Measurements from ENCODE around the gene COL1A2. TPM values are rescaled to one million over a fixed set of nuclear protein-coding genes. Genes with fewer than 3 reads are reported as not detected.

The COL1A2 gene
- 42.1 and 42.8 TPM in 2 replicates for total RNA-seq (2021)
- long read RNA-seq, partial matches to known transcripts, result 175 of 185 reads
- long read RNA-seq, other reads (novel, unspliced or antisense), result 9 of 185 reads

DNA sequence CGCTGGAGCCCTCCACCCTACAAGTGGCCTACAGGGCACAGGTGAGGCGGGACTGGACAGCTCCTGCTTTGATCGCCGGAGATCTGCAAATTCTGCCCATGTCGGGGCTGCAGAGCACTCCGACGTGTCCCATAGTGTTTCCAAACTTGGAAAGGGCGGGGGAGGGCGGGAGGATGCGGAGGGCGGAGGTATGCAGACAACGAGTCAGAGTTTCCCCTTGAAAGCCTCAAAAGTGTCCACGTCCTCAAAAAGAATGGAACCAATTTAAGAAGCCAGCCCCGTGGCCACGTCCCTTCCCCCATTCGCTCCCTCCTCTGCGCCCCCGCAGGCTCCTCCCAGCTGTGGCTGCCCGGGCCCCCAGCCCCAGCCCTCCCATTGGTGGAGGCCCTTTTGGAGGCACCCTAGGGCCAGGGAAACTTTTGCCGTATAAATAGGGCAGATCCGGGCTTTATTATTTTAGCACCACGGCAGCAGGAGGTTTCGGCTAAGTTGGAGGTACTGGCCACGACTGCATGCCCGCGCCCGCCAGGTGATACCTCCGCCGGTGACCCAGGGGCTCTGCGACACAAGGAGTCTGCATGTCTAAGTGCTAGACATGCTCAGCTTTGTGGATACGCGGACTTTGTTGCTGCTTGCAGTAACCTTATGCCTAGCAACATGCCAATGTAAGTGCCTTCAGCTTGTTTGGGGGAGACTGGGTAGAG, at the start of gene COL1A2:
Gene COL1A2, plus strand, starts transcription at position 459 of the 704 bp plus-strand sequence. Its CDS starts 137 bp downstream, at position 596.
- Histone ChIP-seq H2AFZ (ENCODE audit: low read length) (peak within 1 kb of the TSS; percentile 98), H3K4me1 (ENCODE audit: insufficient read depth, low read length) (peaks cover 4% of the 10 kb centered on the region; the same call in 1 of the 2 replicates), H3K18ac (ENCODE audit: insufficient read length, low read depth, low read length) (peak within 1 kb of the TSS; percentile 53), H3K14ac (ENCODE audit: insufficient read depth, low read length) (peak within 1 kb of the TSS; percentile 71; the same call in 1 of the 2 replicates), H2BK5ac (ENCODE audit: insufficient read length, low read length) (no peak within 1 kb of the TSS), H4K20me1 (ENCODE audit: control insufficient read depth, insufficient read depth, insufficient read length) (no peaks in the 10 kb centered on the region), H3K56ac (ENCODE audit: insufficient read length, low read depth, low read length) (no peak within 1 kb of the TSS), H3K23ac (ENCODE audit: insufficient read length, low read depth, low read length) (no peak within 1 kb of the TSS), H4K5ac (ENCODE audit: insufficient read length, low read depth, low read length) (no peak within 1 kb of the TSS), H2BK20ac (ENCODE audit: low read depth, low read length, poor library complexity, severe bottlenecking) (no peak within 1 kb of the TSS), H4K8ac (replicated peaks; ENCODE audit: insufficient read length, low read depth, low read length) (no peak within 1 kb of the TSS), H2AK5ac (ENCODE audit: insufficient read length, low read length) (no peak within 1 kb of the TSS), H3K9me3 (ENCODE audit: control insufficient read depth, low read depth, low read length) (no peaks in the 10 kb centered on the region), H3K79me1 (ENCODE audit: insufficient read depth, low read depth, low read length, poor library complexity, severe bottlenecking) (no peaks in the 10 kb centered on the region), H2BK120ac (ENCODE audit: low read depth, low read length, poor library complexity, severe bottlenecking) (no peak within 1 kb of the TSS), H4K91ac (ENCODE audit: insufficient read length, low read depth, low read length) (no peak within 1 kb of the TSS), H3K79me2 (ENCODE audit: insufficient read depth, low read length) (no peaks in the 10 kb centered on the region), H3K27ac (ENCODE audit: insufficient read length, low read depth, low read length) (no peak within 1 kb of the TSS), H2BK12ac (ENCODE audit: insufficient read length, low read depth, low read length) (no peak within 1 kb of the TSS), H3K9ac (ENCODE audit: extremely low read depth, insufficient read length, low read length) (peak within 1 kb of the TSS; percentile 55), H3K4me2 (ENCODE audit: insufficient read depth, insufficient read length, low read length) (peak within 1 kb of the TSS; percentile 88), H3T11ph (ENCODE audit: low read length) (no peak within 1 kb of the TSS), H3K23me2 (ENCODE audit: insufficient read length, low read depth, low read length, poor library complexity, severe bottlenecking) (peaks cover 17% of the 10 kb centered on the region), H2BK15ac (ENCODE audit: low read depth, low read length) (no peak within 1 kb of the TSS), H3K27me3 (ENCODE audit: insufficient read depth, low read length) (no peaks in the 10 kb centered on the region), H3K4ac (ENCODE audit: low read depth, low read length) (no peak within 1 kb of the TSS)
- Mint-ChIP-seq H3K4me3 (peak within 1 kb of the TSS; percentile 69 to 84), H3K27me3 (ENCODE audit: low read depth) (peaks cover 8% of the 10 kb centered on the region), H3K9me3 (no peaks in the 10 kb centered on the region), H3K36me3 (ENCODE audit: insufficient read depth in 1 of 3, low read depth in 3 of 3) (peaks cover 0 to 8% (median 0%) of the 10 kb centered on the region in 3 experiments; a peak in 2 of 7 replicates), H3K27ac (peak within 1 kb of the TSS in 2 of 3 experiments; percentile 28 to 96; a peak in 4 of 7 replicates), H3K4me1 (peaks cover 38 to 44% of the 10 kb centered on the region in 2 experiments)
- TF ChIP-seq, protein P1, sequence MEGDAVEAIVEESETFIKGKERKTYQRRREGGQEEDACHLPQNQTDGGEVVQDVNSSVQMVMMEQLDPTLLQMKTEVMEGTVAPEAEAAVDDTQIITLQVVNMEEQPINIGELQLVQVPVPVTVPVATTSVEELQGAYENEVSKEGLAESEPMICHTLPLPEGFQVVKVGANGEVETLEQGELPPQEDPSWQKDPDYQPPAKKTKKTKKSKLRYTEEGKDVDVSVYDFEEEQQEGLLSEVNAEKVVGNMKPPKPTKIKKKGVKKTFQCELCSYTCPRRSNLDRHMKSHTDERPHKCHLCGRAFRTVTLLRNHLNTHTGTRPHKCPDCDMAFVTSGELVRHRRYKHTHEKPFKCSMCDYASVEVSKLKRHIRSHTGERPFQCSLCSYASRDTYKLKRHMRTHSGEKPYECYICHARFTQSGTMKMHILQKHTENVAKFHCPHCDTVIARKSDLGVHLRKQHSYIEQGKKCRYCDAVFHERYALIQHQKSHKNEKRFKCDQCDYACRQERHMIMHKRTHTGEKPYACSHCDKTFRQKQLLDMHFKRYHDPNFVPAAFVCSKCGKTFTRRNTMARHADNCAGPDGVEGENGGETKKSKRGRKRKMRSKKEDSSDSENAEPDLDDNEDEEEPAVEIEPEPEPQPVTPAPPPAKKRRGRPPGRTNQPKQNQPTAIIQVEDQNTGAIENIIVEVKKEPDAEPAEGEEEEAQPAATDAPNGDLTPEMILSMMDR (conservative IDR thresholded peaks at IDR 0.05), result no peak
- no CpG with 5 or more reads among the region's 32 CpGs for WGBS (ENCODE audit: extremely low coverage, insufficient read length, low lambda C conversion rate)
- DNase-seq, result peak; percentile 79

Measured in H9 (cell line).